ENCODE measurements around the gene SH3BP2.
A peak's percentile ranks its signal among the peaks of the same experiment; 100 is the strongest.
"Not testable (repeated sequence)": the region's sequence is repeated elsewhere in the genome, so short reads cannot be mapped to it uniquely, and the experiment has no call there.

Gene SH3BP2

GRCh38 chr4:2756691-2757350, 36.1 kb upstream of the SH3BP2 start:
- no peak for DNase-seq (ENCODE audit: extremely low read depth, low read depth)
- no peak for TF ChIP-seq CTCF (IDR thresholded peaks at IDR 0.05; ENCODE audit: low read depth, low read length, missing control alignments)
- peak overlapping the region; percentile 9 for H3K4me3 ChIP-seq (replicated peaks; ENCODE audit: low read depth, low read length)

GRCh38 chr4:2757426-2757825, 35.5 kb upstream of the SH3BP2 start:
- no peak for DNase-seq (ENCODE audit: extremely low read depth, low read depth)

GRCh38 chr4:2761035-2761923, 31.6 kb upstream of the SH3BP2 start:
- DNase-seq (ENCODE audit: extremely low read depth, low read depth): no peak
- no peak overlapping the region for H3K4me3 ChIP-seq (replicated peaks; ENCODE audit: low read depth, low read length)
- TF ChIP-seq CTCF (IDR thresholded peaks at IDR 0.05; ENCODE audit: low read depth, low read length, missing control alignments): no peak

More at GRCh38 chr4:2757426-2757825, 35.5 kb upstream of the SH3BP2 start:
- TF ChIP-seq CTCF (IDR thresholded peaks at IDR 0.05; ENCODE audit: low read depth, low read length, missing control alignments): no peak
- H3K4me3 ChIP-seq (replicated peaks; ENCODE audit: low read depth, low read length): no peak overlapping the region

GRCh38 chr4:2762048-2762447, 30.8 kb upstream of the SH3BP2 start:
- no peak for TF ChIP-seq CTCF (IDR thresholded peaks at IDR 0.05; ENCODE audit: low read depth, low read length, missing control alignments)
- H3K4me3 ChIP-seq (replicated peaks; ENCODE audit: low read depth, low read length): no peak overlapping the region
- DNase-seq (ENCODE audit: extremely low read depth, low read depth): no peak

- not testable (repeated sequence) for DNase-seq (ENCODE audit: extremely low read depth, low read depth); H3K4me3 ChIP-seq (replicated peaks; ENCODE audit: low read depth, low read length)
Measured at GRCh38 chr4:2762486-2763370, 30.2 kb upstream of the SH3BP2 start.

GRCh38 chr4:2763511-2763967, 29.3 kb upstream of the SH3BP2 start:
- peak overlapping the region; percentile 36 for H3K4me3 ChIP-seq (replicated peaks; ENCODE audit: low read depth, low read length)
- no peak for TF ChIP-seq CTCF (IDR thresholded peaks at IDR 0.05; ENCODE audit: low read depth, low read length, missing control alignments)
- DNase-seq (ENCODE audit: extremely low read depth, low read depth): no peak

Measured in HFF-Myc (cell line).